CD4-positive, alpha-beta T cell treated with Interleukin-17A for 1 hour (primary cell): Measurements from ENCODE around the gene KIF2C.

ENCODE experiments used
- DNase-seq: peaks from one replicate; pipeline ENCODE4 v3.0.0-alpha.2; 2020

Gene KIF2C

GRCh38 chr1:44817307-44817706 is 77.7 kb downstream of the KIF2C start:
- DNase-seq, result peak; percentile 17
